NCI-H460 (cell line): ENCODE data around the gene SYT11. TPM values are rescaled to one million over a fixed set of nuclear protein-coding genes. Genes with fewer than 3 reads are reported as not detected.
"Not testable (repeated sequence)": the region's sequence is repeated elsewhere in the genome, so short reads cannot be mapped to it uniquely, and the experiment has no call there.

Experiments used
- DNase-seq: peaks from one replicate; pipeline ENCODE4 v3.0.0-alpha.2; 2016; ENCODE audit warnings: low read depth; ENCODE audit errors: extremely low read depth
- polyA plus RNA-seq: library from polyadenylated mRNA; depleted of rRNA; stranded (reverse); fragments of >200 nt; gene quantifications from 2 replicates; pipeline ENCODE4 v1.2.3, GENCODE V29; 2014; cell fraction: nucleus; rRNA removed
- total RNA-seq: library from RNA; depleted of rRNA; stranded (reverse); fragments of >200 nt; shearing (Covaris generic); gene quantifications from 2 replicates; pipeline ENCODE4 v1.2.3, GENCODE V29; 2014; rRNA removed

The SYT11 gene
- total RNA-seq, result 0.14 and 0.37 TPM in 2 replicates
- 0.18 and 0.67 TPM in 2 replicates for polyA plus RNA-seq

DNA sequence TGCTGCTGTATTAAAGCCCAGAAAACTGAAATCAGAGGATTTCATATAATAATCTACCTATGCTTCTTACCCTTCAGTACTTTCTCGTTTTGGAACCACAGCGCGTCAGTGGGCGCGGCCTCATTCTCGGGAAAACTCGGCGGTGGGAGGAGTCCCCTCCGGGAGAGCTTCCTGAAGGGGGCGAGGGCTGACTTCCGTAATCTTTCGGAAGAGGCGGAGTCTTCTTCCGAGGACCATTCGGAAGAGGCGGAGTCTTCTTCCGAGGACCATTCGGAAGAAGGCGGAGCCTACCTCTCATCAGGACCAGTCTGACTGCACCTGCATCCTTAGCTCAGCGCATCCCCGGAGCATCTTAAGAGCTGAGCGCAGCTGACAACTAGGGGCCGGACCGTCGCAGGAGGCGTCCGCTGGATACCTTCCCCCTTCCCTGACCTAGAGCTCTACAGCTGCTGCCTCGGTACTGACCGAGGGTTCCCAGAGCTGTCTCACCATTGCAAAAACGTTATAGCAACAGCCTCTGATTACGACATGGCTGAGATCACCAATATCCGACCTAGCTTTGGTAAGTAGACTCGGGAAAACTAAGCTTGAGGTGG, at the start of gene SYT11:
Gene SYT11, plus strand, starts transcription at position 334 of the 596 bp plus-strand sequence. Its CDS starts 195 bp downstream, at position 529.
- peak; percentile 99 for DNase-seq

- DNase-seq, result no peak
These were observed 46.5 kb upstream of the SYT11 start for GRCh38 chr1:155812878-155813277.

DNA sequence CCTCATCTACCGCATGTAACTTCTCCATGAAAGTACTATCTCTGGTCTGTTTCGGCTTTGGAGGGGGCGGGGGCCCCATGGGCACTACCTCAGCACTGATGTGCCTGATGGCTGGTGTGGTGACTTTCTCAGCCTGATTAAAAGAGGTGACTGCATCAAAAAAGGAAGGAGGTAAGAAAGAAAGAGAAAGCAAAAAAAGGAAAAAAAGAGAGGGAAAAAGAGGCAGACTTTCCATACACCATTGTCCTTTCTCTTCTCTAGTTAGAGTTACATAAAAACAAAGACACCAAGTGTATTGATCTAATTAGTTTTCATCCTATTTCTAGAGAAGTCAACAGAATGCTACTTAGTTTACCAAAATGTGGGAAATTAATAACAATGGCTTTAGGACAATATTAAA, 45.7 kb upstream of the SYT11 start:
- no peak for DNase-seq

DNA sequence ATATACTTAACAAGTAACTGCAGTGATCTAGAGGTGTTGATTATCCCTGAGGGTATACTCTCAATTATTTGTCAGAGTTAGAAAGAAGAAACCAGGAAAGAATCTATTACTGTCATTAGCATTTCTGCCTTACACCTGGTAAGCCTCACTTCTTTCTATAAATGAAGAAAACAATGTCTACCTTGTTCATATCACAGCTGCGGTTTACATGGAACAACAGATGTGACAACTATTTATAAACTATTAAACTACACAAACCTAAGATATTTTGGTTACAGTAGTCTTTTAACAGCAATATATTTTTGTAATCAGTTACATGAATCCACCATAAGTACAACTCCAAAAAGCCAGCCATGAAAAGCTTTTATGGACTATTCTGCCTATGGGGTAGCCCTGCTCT, 43.0 kb upstream of the SYT11 start:
- no peak for DNase-seq

GRCh38 chr1:155827450-155827849, 31.9 kb upstream of the SYT11 start:
- DNase-seq, result no peak

DNA sequence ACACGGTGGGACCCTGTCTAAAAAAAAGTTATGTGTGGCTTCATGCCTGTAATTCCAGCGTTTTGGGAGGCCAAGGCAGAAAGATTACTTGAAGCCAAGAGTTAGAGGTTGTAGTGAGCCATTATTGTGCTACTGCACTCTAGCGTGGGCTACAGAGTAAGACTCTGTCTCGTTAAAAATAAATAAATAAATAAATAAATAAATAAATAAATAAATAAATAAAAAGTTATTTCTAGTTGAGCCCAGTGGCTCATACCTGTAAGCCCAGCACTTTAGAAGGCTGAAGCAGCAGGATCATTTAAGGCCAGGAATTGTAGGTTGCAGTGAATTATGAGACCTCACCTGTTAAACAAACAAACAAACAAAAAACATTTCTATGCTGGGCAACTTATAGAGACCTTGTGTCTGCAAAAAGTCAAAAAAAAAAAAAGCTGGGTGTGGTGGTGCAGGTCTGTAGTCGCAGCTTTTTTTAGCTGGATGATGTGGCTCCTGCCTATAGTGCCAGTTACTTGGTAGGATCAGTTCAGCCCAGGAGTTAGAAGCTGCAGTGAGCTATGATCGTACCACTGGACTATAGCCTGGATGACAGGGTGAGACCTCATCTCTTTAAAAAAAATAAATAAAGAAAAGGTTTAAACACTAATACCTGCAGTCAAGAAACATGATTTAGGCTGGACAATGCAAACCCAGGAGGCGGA, 27.9 kb upstream of the SYT11 start:
- no peak for DNase-seq

GRCh38 chr1:155833665-155834295, 25.6 kb upstream of the SYT11 start:
- no peak for DNase-seq

DNA sequence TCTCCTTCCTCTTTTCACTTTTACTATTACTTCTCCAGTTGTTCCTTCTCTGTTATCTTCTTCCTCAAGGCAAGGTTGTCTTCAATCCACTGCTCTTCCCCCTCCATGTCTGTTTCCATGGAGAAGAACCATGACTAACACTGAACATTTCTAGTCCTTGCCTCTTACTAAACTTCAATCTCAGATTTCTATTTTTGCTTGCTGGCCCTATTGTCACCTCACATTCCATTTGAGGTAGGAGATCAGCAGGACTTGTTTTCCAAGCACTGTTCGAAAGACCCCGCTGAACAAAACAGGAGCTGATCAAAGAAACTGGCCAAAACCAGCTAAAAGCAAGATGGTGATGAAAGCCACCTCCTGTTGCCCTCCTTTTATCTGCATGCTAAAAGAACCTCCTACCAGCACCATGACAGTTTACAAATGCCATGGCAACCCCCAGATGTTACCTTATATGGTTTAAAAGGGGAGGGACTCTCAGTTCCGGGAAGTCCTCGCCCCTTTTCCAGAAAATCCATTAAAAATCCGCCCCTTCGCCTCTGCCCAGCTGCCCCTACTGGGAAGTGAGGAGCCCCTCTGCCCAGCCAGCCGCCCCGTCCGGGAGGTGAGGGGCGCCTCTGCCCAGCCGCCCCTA, 25.0 kb upstream of the SYT11 start:
- DNase-seq, result no peak

GRCh38 chr1:155834927-155835399, 24.4 kb upstream of the SYT11 start:
- not testable (repeated sequence) for DNase-seq

- no peak for DNase-seq
These were observed 23.8 kb upstream of the SYT11 start for GRCh38 chr1:155835548-155835947.

DNA sequence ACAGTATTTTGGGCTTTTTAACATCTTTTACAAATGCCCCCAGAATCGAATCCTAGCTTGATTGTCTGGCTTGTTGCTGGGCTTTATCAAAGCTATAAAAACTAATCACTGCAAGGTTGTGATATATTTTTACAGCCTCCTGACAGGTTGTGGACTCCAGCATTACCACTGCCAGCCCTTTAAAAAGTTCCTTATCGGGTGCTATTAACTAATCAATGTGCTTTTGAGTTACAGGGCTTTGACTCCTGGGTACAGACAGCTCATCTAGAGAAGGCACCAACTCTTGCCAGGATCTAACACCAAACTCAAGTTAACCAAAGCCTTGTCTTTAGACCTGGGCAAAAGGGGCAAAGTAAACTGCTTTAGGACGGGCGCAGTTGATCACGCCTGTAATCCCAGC, 19.0 kb upstream of the SYT11 start:
- DNase-seq, result no peak

- no peak for DNase-seq
These were observed 14.4 kb upstream of the SYT11 start for GRCh38 chr1:155844860-155845421.

- DNase-seq, result no peak
These were observed 11.4 kb upstream of the SYT11 start for GRCh38 chr1:155847823-155848529.

- DNase-seq, result no peak
These were observed 9.0 kb upstream of the SYT11 start for GRCh38 chr1:155850345-155850744.

GRCh38 chr1:155856257-155856974, 3.0 kb upstream of the SYT11 start:
- no peak for DNase-seq

DNA sequence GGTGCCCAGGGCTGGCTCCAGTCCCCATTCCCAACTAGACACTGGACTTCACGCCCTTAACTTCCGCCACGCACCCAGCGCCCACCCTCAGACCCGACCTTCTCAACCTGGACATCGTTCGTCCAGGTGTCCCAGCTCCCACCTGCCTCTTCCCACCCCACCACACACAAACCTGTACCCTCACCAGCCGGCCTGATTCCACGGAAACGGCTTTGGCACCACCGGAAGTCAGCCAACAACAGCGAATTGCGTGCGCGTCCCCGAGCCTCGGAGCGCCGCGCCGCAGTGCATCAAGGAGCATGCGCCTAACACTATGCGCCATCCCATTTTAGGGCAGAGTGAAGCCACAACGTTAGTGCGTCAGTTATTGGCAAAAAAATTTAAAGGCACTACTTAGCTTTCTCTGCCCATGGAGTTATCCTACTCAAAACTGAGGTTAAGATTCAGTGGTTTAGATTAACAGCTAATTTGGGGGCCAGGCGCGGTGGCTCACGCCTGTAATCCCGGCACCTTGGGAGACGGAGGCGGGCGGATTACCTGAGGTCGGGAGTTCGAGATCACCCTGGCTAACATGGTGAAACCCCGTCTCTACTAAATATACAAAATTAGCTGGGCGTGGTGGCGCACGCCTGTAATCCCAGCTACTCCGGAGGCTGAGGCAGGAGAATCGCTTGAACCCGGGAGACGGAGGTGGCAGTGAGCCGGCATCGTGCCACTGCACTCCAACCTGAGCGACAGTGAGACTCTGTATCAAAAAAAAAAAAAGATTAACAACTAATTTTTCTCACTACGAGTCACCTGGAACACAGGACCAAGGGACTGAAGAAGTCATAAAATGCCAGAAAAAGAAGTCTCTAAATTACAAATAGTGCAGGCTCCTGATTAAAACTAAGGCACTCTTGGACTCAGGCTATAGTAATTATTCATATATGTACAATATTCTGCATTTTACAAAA, 2.1 kb upstream of the SYT11 start, which contains the start of gene GON4L:
Gene GON4L, minus strand, starts transcription at position 240 of the 956 bp plus-strand sequence. CDS start 3,434 bp downstream, outside the sequence.
- DNase-seq, result peak; percentile 96

- no peak for DNase-seq
These were observed 550 bp upstream of the SYT11 start for GRCh38 chr1:155858800-155859233.
